ENCODE data around the gene ABCC1. TPM values are rescaled to one million over a fixed set of nuclear protein-coding genes. Genes with fewer than 3 reads are reported as not detected.
A peak's percentile ranks its signal among the peaks of the same experiment; 100 is the strongest.

Gene ABCC1
- 10 to 100 TPM; 40.7 to 41.5 TPM for total RNA-seq
- polyA plus RNA-seq = 10 to 100 TPM; 12.4 to 22.0 TPM
- long read RNA-seq, donor 1, full-length matches to known transcripts = 2 of 18 reads
- long read RNA-seq, donor 1, partial matches to known transcripts = 16 of 18 reads
- long read RNA-seq, donor 1, other reads (novel, unspliced or antisense) = 0 of 18 reads
- long read RNA-seq, donor 2, partial matches to known transcripts = 0 of 1 reads
- long read RNA-seq, donor 2, other reads (novel, unspliced or antisense) = 0 of 1 reads
- long read RNA-seq, donor 3 = 0 reads
- long read RNA-seq, donor 4 = 0 reads
- long read RNA-seq, donor 5, partial matches to known transcripts = 0 of 1 reads
- long read RNA-seq, donor 5, other reads (novel, unspliced or antisense) = 0 of 1 reads

GRCh38 chr16:15949210-15950160, at the start of gene ABCC1:
Gene ABCC1, plus strand, starts transcription at chr16:15949616. Its CDS starts 136 bp downstream, at chr16:15949752.
- WGBS, 2 donors = 1% methylated on average over 44 to 107 of the region's 112 CpGs
- no peak for TF ChIP-seq CTCF (IDR thresholded peaks at IDR 0.05; ENCODE audit: control extremely low read depth, extremely low read depth)
- Histone ChIP-seq H3K9ac (ENCODE audit: insufficient read depth in 1 of 2, low read length in 2 of 2) (peak within 1 kb of the TSS; percentile 47 to 75), H3K4me3 (peak within 1 kb of the TSS; percentile 68), H3K9me3 (ENCODE audit: control insufficient read depth in 4 of 4, insufficient read depth in 3 of 4, low read length in 3 of 4) (no peaks in the 10 kb centered on the region), H3K27ac (ENCODE audit: low read depth in 1 of 2, low read length in 1 of 2) (peak within 1 kb of the TSS; percentile 65 to 87), H3K27me3 (ENCODE audit: control insufficient read depth in 3 of 3, insufficient read depth in 3 of 3, low read length in 2 of 3) (no peaks in the 10 kb centered on the region), H3K36me3 (ENCODE audit: control insufficient read depth in 4 of 4, insufficient read depth in 4 of 4, low read length in 4 of 4) (no peaks in the 10 kb centered on the region), H3K4me1 (ENCODE audit: control insufficient read depth in 5 of 5, insufficient read depth in 5 of 5, low read length in 5 of 5) (peaks cover 0 to 16% (median 8%) of the 10 kb centered on the region in 5 donors)
- DNase-seq (peak; percentile 30 to 51 (median 51)), ATAC-seq (ENCODE audit: insufficient read depth, low FRiP score) (peak; percentile 79)

GRCh38 chr16:15900357-15900756, 49.1 kb upstream of the ABCC1 start:
- Histone ChIP-seq H3K36me3 (ENCODE audit: control insufficient read depth in 4 of 4, insufficient read depth in 4 of 4, low read length in 4 of 4) (no peaks in the 10 kb centered on the region), H3K4me3 (no peak overlapping the region), H3K4me1 (ENCODE audit: control insufficient read depth in 5 of 5, insufficient read depth in 5 of 5, low read length in 5 of 5) (peaks cover 0 to 3% (median 0%) of the 10 kb centered on the region in 5 donors), H3K27ac (ENCODE audit: low read depth in 1 of 2, low read length in 1 of 2) (no peak overlapping the region), H3K9me3 (ENCODE audit: control insufficient read depth in 4 of 4, insufficient read depth in 3 of 4, low read length in 3 of 4) (no peaks in the 10 kb centered on the region), H3K27me3 (ENCODE audit: control insufficient read depth in 3 of 3, insufficient read depth in 3 of 3, low read length in 2 of 3) (no peaks in the 10 kb centered on the region), H3K9ac (ENCODE audit: insufficient read depth in 1 of 2, low read length in 2 of 2) (no peak overlapping the region)
- TF ChIP-seq CTCF (IDR thresholded peaks at IDR 0.05; ENCODE audit: control extremely low read depth, extremely low read depth) = no peak
- ATAC-seq (ENCODE audit: insufficient read depth, low FRiP score) (no peak), DNase-seq (no peak)
- 92 to 98% methylated on average over 3 of the region's 3 CpGs for WGBS, 2 donors

- ATAC-seq (ENCODE audit: insufficient read depth, low FRiP score) (no peak), DNase-seq (peak in 1 of 3 donors; percentile 11)
- Histone ChIP-seq H3K27me3 (ENCODE audit: control insufficient read depth in 3 of 3, insufficient read depth in 3 of 3, low read length in 2 of 3) (no peaks in the 10 kb centered on the region), H3K36me3 (ENCODE audit: control insufficient read depth in 4 of 4, insufficient read depth in 4 of 4, low read length in 4 of 4) (no peaks in the 10 kb centered on the region), H3K9ac (ENCODE audit: insufficient read depth in 1 of 2, low read length in 2 of 2) (no peak overlapping the region), H3K4me3 (no peak overlapping the region), H3K9me3 (ENCODE audit: control insufficient read depth in 4 of 4, insufficient read depth in 3 of 4, low read length in 3 of 4) (no peaks in the 10 kb centered on the region), H3K4me1 (ENCODE audit: control insufficient read depth in 5 of 5, insufficient read depth in 5 of 5, low read length in 5 of 5) (peaks cover 0 to 3% (median 0%) of the 10 kb centered on the region in 5 donors), H3K27ac (ENCODE audit: low read depth in 1 of 2, low read length in 1 of 2) (no peak overlapping the region)
- WGBS, 2 donors = 77 to 80% methylated on average over 6 of the region's 6 CpGs
- no peak for TF ChIP-seq CTCF (IDR thresholded peaks at IDR 0.05; ENCODE audit: control extremely low read depth, extremely low read depth)
These were observed 48.4 kb upstream of the ABCC1 start for GRCh38 chr16:15900901-15901500.

Data from lung (tissue), 16 donors.